Heart right ventricle (tissue), 16 donors: Measurements from ENCODE around the gene MAP4K1. TPM values are rescaled to one million over a fixed set of nuclear protein-coding genes. Genes with fewer than 3 reads are reported as not detected.
A peak's percentile ranks its signal among the peaks of the same experiment; 100 is the strongest.

ENCODE experiments used
- ATAC-seq, 8 donors: fragments of 200-7000 bp; cut with Tn5 transposase; one replicate each; pipeline ENCODE4 v1.9.1; 2020; ENCODE audit warnings: mild to moderate bottlenecking in 8 of 8, moderate library complexity in 8 of 8, moderate number of reproducible peaks in 1 of 8
- DNase-seq, 2 donors: peaks; one replicate each; pipeline ENCODE4 v3.0.0-alpha.2; 2020
- H3K27ac ChIP-seq, 10 donors: fragments of 200-600 bp; sonication (generic) in 2 of 10; one replicate each; pipeline versions ENCODE4 v1.5.0 to v1.8.0; 2020 to 2022; ENCODE audit warnings: mild to moderate bottlenecking in 3 of 10
- H3K27me3 ChIP-seq, 7 donors: fragments of 200-600 bp; one replicate each; pipeline ENCODE4 v1.8.0; 2021 to 2022; ENCODE audit warnings: mild to moderate bottlenecking in 2 of 7
- H3K36me3 ChIP-seq, 9 donors: fragments of 200-600 bp; sonication (generic) in 1 of 9; one replicate each; pipeline versions ENCODE4 v1.5.0 to v1.8.0; 2020 to 2022; ENCODE audit warnings: mild to moderate bottlenecking in 2 of 9
- H3K4me1 ChIP-seq, 9 donors: fragments of 200-600 bp; sonication (generic) in 1 of 9; one replicate each; pipeline versions ENCODE4 v1.5.0 to v1.8.0; 2020 to 2022; ENCODE audit warnings: mild to moderate bottlenecking in 4 of 9
- H3K4me3 ChIP-seq, 10 donors: fragments of 200-600 bp; sonication (generic) in 2 of 10; one replicate each; pipeline versions ENCODE4 v1.5.0 to v1.8.0; 2020 to 2022; ENCODE audit warnings: mild to moderate bottlenecking in 7 of 10, moderate library complexity in 2 of 10
- H3K9me3 ChIP-seq, 11 donors: fragments of 200-600 bp in 10 of 11; sonication (generic) in 2 of 11; one replicate each; pipeline versions ENCODE4 v1.5.0 to v1.8.0; 2013 to 2022; ENCODE audit warnings: mild to moderate bottlenecking in 2 of 11, control low read depth in 1 of 11, moderate library complexity in 1 of 11
- WGBS, 2 donors: extraction: QIAGEN DNeasy Blood & Tissue Kit; methylation state at CpG; one replicate each; pipeline ENCODE4 v1.1.7; 2013; ENCODE audit warnings: inconsistent platforms in 1 of 2; 5-methylcytosine and 5-hydroxymethylcytosine counted together
- intact Hi-C, 10 donors: fragments of 100-400 bp; cut with DNase I; formaldehyde crosslinking; loops; one replicate each; pipeline versions ENCODE4 v1.11.1 to v1.14.2; 2022
- polyA plus RNA-seq, 2 donors: library from polyadenylated mRNA; stranded (reverse); fragments of 200-250 nt; gene quantifications; one replicate each; pipeline ENCODE4 v1.2.3, GENCODE V29; 2013
- total RNA-seq, 10 donors: library from RNA; stranded (reverse); fragmentation: NEBNext Ultra II Directional in 3 of 10; extraction: Animal tissue kit (Norgen Biotek cat#: 25700) in 3 of 10; gene quantifications; one replicate each; pipeline versions ENCODE4 v1.2.1 to v1.2.4, GENCODE V29; 2021 to 2023
- TF ChIP-seq, protein P1 (sequence below), 9 donors: fragments of 200-600 bp; sonication (generic) in 2 of 9; IDR thresholded peaks; one replicate each; pipeline versions ENCODE4 v1.5.0 to v1.8.0; 2021 to 2022; ENCODE audit warnings: antibody characterized with exemption in 9 of 9, mild to moderate bottlenecking in 5 of 9, moderate library complexity in 1 of 9
- donor health status: Arrhythmogenic right ventricular cardiomyopathy.
- donor health status: ischemic (EF 13 %, LVEDD 7.1; RV severe dilation, severe dysfunction).
- donor health status: healthy with polysubstance abuse.
- donor health status: DM: no; HTN: yes; CAD: no.
- donor health status: DM: no; HTN: no; CAD: no.
- donor health status: ischemic (EF 25% LVEDD 6.9; RV normal size, moderate dysfunction).
- donor health status: ischemic (EF 25% LVEDD 5.7; RV mildly dilated, moderate dysfunction).
- donor health status: healthy.
- donor health status: DM: yes; HTN: yes; CAD: no.
- donor health status: Ischemic cardiomyopathy.
- donor health status: ischemic (EF 35%, LVEDD 5.7; RV mildly dilated, moderate dysfunction).
- donor health status: nonischemic (EF 11% LVEDD 7.7; RV severe dilation, severe dysfunction).
- donor health status: DM: yes; HTN: yes; CAD: no.
- donor health status: PGD.
- donor health status: ischemic (EF 29% LVEDD 5.4; RV normal size, mild dysfunction).
- donor health status: nonischemic (EF 23%, LVEDD 6.1; RV moderate dilation, normal function).

Gene MAP4K1
- total and polyA plus RNA-seq, 12 donors = 0.52 to 9.1 (median 1.5) TPM

DNA sequence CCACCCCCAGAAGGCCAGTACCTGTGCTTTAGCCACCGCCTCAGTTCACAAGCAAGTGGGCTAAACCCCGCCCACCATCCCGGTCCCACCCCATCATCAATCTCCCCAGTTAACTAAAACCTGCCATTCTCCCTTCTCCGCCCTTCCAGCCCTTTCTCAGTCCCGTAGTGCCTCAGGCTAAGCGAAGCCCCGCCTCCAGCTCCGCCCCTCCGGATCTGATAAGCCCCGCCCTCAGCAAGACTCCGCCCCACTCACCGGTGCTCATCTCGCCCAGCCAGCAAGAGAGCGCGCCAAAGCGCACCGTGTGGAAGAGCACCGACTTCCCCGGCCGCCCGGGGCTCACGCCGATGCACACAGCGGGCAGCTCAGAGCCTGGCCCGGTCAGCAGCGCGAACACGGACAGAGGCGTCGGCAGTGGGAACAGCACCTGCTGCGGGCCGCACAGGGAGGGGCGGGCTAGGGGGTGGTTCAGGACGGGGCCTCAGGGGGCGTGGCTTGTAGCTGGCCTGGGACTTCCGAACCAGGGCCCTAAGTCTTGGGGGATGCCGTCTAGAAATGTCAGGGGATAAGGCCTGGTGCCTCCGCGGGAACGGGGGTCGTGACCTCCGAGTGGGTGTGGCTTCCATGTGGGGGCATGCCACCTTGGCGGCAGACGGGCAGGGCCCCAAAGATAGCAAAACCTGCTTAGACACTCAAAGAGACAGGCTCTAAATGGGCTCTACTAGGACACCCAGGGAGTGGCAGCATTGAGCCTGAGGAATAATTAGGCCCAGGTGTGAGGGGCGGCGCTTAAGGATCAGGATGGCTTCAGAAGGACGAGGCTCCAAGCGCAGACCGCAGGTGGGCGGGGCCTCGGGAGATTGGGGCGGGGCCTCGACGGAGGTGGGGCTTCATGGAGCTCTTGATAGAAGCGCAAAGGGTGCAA is 21.4 kb downstream of the MAP4K1 start:
- H3K4me1 ChIP-seq = peaks cover 0 to 5% (median 0%) of the 10 kb centered on the region in 9 donors
- TF ChIP-seq, protein P1, sequence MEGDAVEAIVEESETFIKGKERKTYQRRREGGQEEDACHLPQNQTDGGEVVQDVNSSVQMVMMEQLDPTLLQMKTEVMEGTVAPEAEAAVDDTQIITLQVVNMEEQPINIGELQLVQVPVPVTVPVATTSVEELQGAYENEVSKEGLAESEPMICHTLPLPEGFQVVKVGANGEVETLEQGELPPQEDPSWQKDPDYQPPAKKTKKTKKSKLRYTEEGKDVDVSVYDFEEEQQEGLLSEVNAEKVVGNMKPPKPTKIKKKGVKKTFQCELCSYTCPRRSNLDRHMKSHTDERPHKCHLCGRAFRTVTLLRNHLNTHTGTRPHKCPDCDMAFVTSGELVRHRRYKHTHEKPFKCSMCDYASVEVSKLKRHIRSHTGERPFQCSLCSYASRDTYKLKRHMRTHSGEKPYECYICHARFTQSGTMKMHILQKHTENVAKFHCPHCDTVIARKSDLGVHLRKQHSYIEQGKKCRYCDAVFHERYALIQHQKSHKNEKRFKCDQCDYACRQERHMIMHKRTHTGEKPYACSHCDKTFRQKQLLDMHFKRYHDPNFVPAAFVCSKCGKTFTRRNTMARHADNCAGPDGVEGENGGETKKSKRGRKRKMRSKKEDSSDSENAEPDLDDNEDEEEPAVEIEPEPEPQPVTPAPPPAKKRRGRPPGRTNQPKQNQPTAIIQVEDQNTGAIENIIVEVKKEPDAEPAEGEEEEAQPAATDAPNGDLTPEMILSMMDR (IDR thresholded peaks at IDR 0.05) = no peak
- no peaks in the 10 kb centered on the region for H3K9me3 ChIP-seq
- intact Hi-C loops = no loop called here
- H3K27ac ChIP-seq = no peak overlapping the region
- peaks cover 0 to 4% (median 0%) of the 10 kb centered on the region in 9 donors for H3K36me3 ChIP-seq
- DNase-seq = no peak
- no peak overlapping the region for H3K4me3 ChIP-seq
- WGBS, 2 donors = 14 to 21% methylated on average over 55 of the region's 55 CpGs
- peaks cover 0 to 34% (median 17%) of the 10 kb centered on the region in 7 donors for H3K27me3 ChIP-seq
- peak in 2 of 8 donors; percentile 35 to 55 for ATAC-seq

DNA sequence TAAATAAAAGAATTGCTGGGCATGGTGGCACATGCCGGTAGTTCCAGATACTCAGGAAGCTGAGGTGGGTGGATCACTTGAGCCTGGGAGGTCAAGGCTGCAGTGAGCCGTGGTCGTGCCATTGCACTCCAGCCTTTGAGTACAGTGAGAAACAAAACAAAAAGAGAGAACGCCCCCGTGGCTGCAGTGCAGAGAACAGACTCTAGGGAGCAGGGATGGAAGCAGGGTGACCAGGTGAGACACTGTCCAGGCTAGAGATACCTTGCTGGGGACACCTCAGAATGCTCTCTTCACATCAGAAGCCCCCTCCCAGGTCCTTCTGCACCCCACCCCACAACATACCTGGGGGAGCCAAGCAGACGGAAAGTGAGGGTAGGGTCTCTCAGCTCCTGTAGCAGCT is 24.8 kb downstream of the MAP4K1 start:
- 79 to 80% methylated on average over 6 of the region's 6 CpGs for WGBS, 2 donors
- Histone ChIP-seq H3K36me3 (peaks cover 0 to 6% (median 0%) of the 10 kb centered on the region in 9 donors), H3K4me1 (peaks cover 0 to 5% (median 0%) of the 10 kb centered on the region in 9 donors), H3K27me3 (peaks cover 0 to 36% (median 17%) of the 10 kb centered on the region in 7 donors), H3K4me3 (no peak overlapping the region), H3K27ac (no peak overlapping the region), H3K9me3 (no peaks in the 10 kb centered on the region)
- ATAC-seq (no peak), DNase-seq (no peak)
- TF ChIP-seq, protein P1 (IDR thresholded peaks at IDR 0.05) = no peak
- intact Hi-C loops = no loop called here

DNA sequence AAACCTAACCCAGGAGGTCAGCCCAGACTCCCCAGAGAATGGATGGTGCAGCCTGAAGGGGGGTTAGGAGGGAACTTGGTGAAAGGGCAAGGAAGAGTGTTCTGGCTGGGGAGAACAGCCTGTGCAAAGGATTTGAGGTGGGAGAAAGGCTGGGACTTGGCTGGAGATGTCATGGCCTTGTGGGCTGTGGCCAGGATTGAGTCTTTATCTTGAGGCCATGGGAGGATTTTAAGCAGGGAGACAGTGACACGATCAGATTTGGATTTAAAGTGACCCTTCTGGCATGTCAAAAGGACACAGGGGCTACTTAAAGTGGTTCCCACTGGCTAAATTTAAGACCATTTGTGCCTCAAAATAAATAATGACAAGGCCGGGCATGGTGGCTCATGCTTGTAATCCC is 29.7 kb downstream of the MAP4K1 start:
- Histone ChIP-seq H3K27me3 (peaks cover 0 to 18% (median 4%) of the 10 kb centered on the region in 7 donors), H3K27ac (no peak overlapping the region), H3K36me3 (peaks cover 0 to 9% (median 0%) of the 10 kb centered on the region in 9 donors), H3K4me3 (no peak overlapping the region), H3K9me3 (no peaks in the 10 kb centered on the region), H3K4me1 (peaks cover 0 to 5% (median 0%) of the 10 kb centered on the region in 9 donors)
- intact Hi-C loops = no loop called here
- 72 to 83% methylated on average over 2 of the region's 2 CpGs for WGBS, 2 donors
- TF ChIP-seq, protein P1 (IDR thresholded peaks at IDR 0.05) = no peak
- DNase-seq (no peak), ATAC-seq (no peak)

DNA sequence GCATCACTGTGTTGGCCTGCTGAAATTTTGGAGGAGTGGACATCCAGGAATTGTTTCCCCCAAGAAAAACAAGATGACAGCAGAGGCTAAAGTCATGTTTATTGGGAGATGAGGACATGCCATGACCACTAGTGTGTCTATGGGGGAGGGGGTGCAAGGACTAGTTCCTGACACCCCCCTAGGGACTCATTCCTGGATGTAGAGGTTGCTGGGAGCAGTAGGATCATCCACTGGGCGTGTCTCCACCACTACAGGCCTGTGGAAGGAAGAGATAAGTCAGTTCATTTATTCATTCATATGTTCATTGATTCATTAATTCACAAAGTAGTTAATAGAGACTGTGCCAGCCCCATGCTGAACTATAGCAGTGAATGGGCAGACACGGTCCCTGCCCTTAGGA is 30.2 kb downstream of the MAP4K1 start:
- peaks cover 0 to 5% (median 0%) of the 10 kb centered on the region in 9 donors for H3K4me1 ChIP-seq
- DNase-seq (no peak), ATAC-seq (peak in 5 of 8 donors; percentile 28 to 63 (median 50))
- intact Hi-C loops = no loop called here
- H3K36me3 ChIP-seq = peaks cover 0 to 9% (median 0%) of the 10 kb centered on the region in 9 donors
- no peak overlapping the region for H3K4me3 ChIP-seq
- 78 to 80% methylated on average over 2 of the region's 2 CpGs for WGBS, 2 donors
- no peaks in the 10 kb centered on the region for H3K9me3 ChIP-seq
- TF ChIP-seq, protein P1 (IDR thresholded peaks at IDR 0.05) = no peak
- peaks cover 0 to 13% (median 0%) of the 10 kb centered on the region in 7 donors for H3K27me3 ChIP-seq
- no peak overlapping the region for H3K27ac ChIP-seq
